SU-DHL-6 (cell line): ENCODE results near the gene ATP6V0C.
"Not testable (repeated sequence)": the region's sequence is repeated elsewhere in the genome, so short reads cannot be mapped to it uniquely, and the experiment has no call there.

Experiments
- CTCF ChIP-seq: fragments of 200-600 bp; sonication (generic); IDR thresholded peaks from one replicate; pipeline ENCODE4 v1.5.1; 2017; ENCODE audit warnings: antibody characterized with exemption, mild to moderate bottlenecking, low read length, moderate library complexity; ENCODE audit not compliant: insufficient read depth, poor library complexity, severe bottlenecking
- EZH2phosphoT487 ChIP-seq: fragments of 200-600 bp; sonication (generic), shearing (Covaris generic); conservative IDR thresholded peaks from 2 replicates; pipeline ENCODE4 v1.6.1; 2018; ENCODE audit warnings: mild to moderate bottlenecking, antibody characterized with exemption, low read length, moderate library complexity, mixed read lengths

GRCh38 chr16:2539845-2540458 is 26.2 kb downstream of the ATP6V0C start:
- not testable (repeated sequence) for TF ChIP-seq EZH2phosphoT487, CTCF
